ENCODE data around the gene SLC6A12. TPM values are rescaled to one million over a fixed set of nuclear protein-coding genes. Genes with fewer than 3 reads are reported as not detected.

The SLC6A12 gene
- polyA plus RNA-seq, 1 of the 3 experiments (the other 2 are of a cell fraction): 0.02 TPM

GRCh38 chr12:165862-166368, 48.0 kb downstream of the SLC6A12 start:
- ChIA-PET CTCF (interaction anchor here (0.9 to 3.0 kb wide), 5 partner anchors 9 to 54 kb away, joined by 3 to 16 read pairs (median 4); no protein-coding TSS in a partner anchor), POLR2A (no interaction called here)
- Histone ChIP-seq H3K79me2 (ENCODE audit: insufficient read depth) (no peaks in the 10 kb centered on the region), H4K20me1 (ENCODE audit: insufficient read depth) (no peaks in the 10 kb centered on the region), H3K4me1 (ENCODE audit: control insufficient read depth in 1 of 2, insufficient read depth in 2 of 2, low read depth in 1 of 2, low read length in 1 of 2) (peaks cover 0 to 22% of the 10 kb centered on the region in 2 experiments; a peak in 2 of 4 replicates), H2AFZ (ENCODE audit: low read depth) (no peak overlapping the region), H3K9me3 (no peaks in the 10 kb centered on the region), H3K27ac (ENCODE audit: low read depth in 2 of 2, low read length in 1 of 2) (no peak overlapping the region), H3K27me3 (ENCODE audit: insufficient read depth) (no peaks in the 10 kb centered on the region), H3F3A (replicated peaks; ENCODE audit: insufficient read depth) (no peaks in the 10 kb centered on the region), H3K9me2 (no peaks in the 10 kb centered on the region), H3K36me3 (replicated peaks in 1 of 2; ENCODE audit: control insufficient read depth in 1 of 2, insufficient read depth in 2 of 2, low read length in 1 of 2) (no peaks in the 10 kb centered on the region), H3K4me3 (ENCODE audit: low read depth in 2 of 2, low read length in 1 of 2) (no peak overlapping the region), H3K4me2 (no peak overlapping the region), H3K9ac (no peak overlapping the region)
- 70% methylated on average over 9 of the region's 15 CpGs for WGBS (ENCODE audit: low lambda C conversion rate)
- no peak for DNase-seq
- no peak for TF ChIP-seq JUND (IDR thresholded peaks at IDR 0.05)
- no peak for TF ChIP-seq FOXM1 (IDR thresholded peaks at IDR 0.05; ENCODE audit: low read depth)
- no peak for TF ChIP-seq NRF1 (IDR thresholded peaks at IDR 0.05; ENCODE audit: low read depth, low read length)
- no peak for TF ChIP-seq RFX5 (IDR thresholded peaks at IDR 0.05; ENCODE audit: low read length)
- TF ChIP-seq TAF1 (IDR thresholded peaks at IDR 0.05; ENCODE audit: borderline replicate concordance, low read depth, low read length): no peak
- no peak for TF ChIP-seq TCF12 (IDR thresholded peaks at IDR 0.05)
- TF ChIP-seq PBX3 (IDR thresholded peaks at IDR 0.05): no peak
- TF ChIP-seq CHD2 (IDR thresholded peaks at IDR 0.05; ENCODE audit: low read length, partially characterized antibody): no peak

- Histone ChIP-seq H3K27ac (ENCODE audit: low read depth in 2 of 2, low read length in 1 of 2) (no peak overlapping the region), H3K27me3 (ENCODE audit: insufficient read depth) (no peaks in the 10 kb centered on the region), H3K9me2 (no peaks in the 10 kb centered on the region), H4K20me1 (ENCODE audit: insufficient read depth) (no peaks in the 10 kb centered on the region), H2AFZ (ENCODE audit: low read depth) (no peak overlapping the region), H3K9me3 (no peaks in the 10 kb centered on the region), H3K79me2 (ENCODE audit: insufficient read depth) (no peaks in the 10 kb centered on the region), H3K4me2 (no peak overlapping the region), H3F3A (replicated peaks; ENCODE audit: insufficient read depth) (no peaks in the 10 kb centered on the region), H3K36me3 (replicated peaks in 1 of 2; ENCODE audit: control insufficient read depth in 1 of 2, insufficient read depth in 2 of 2, low read length in 1 of 2) (no peaks in the 10 kb centered on the region), H3K4me1 (ENCODE audit: control insufficient read depth in 1 of 2, insufficient read depth in 2 of 2, low read depth in 1 of 2, low read length in 1 of 2) (peaks cover 0 to 22% of the 10 kb centered on the region in 2 experiments; a peak in 2 of 4 replicates), H3K9ac (no peak overlapping the region), H3K4me3 (ENCODE audit: low read depth in 2 of 2, low read length in 1 of 2) (no peak overlapping the region)
- TF ChIP-seq FOXM1 (IDR thresholded peaks at IDR 0.05; ENCODE audit: low read depth) (no peak), JUND (IDR thresholded peaks at IDR 0.05) (no peak), CHD2 (IDR thresholded peaks at IDR 0.05; ENCODE audit: low read length, partially characterized antibody) (no peak), ZBTB33 (IDR thresholded peaks at IDR 0.05; ENCODE audit: borderline replicate concordance, low read depth) (no peak), SMC3 (IDR thresholded peaks at IDR 0.05; ENCODE audit: low read depth, low read length) (no peak), TCF12 (IDR thresholded peaks at IDR 0.05) (no peak), FOSL2 (IDR thresholded peaks at IDR 0.05; ENCODE audit: borderline replicate concordance, low read depth) (no peak), IRF3 (IDR thresholded peaks at IDR 0.05; ENCODE audit: low read depth, low read length) (no peak), REST (IDR thresholded peaks at IDR 0.05; ENCODE audit: low read depth, low read length) (no peak), YY1 (IDR thresholded peaks at IDR 0.05; ENCODE audit: low read depth) (no peak), NFIC (IDR thresholded peaks at IDR 0.05; ENCODE audit: borderline replicate concordance) (no peak), GATA2 (CRISPR knock-in tag; IDR thresholded peaks at IDR 0.05) (no peak), GABPA (IDR thresholded peaks at IDR 0.05; ENCODE audit: low read depth) (no peak), NRF1 (IDR thresholded peaks at IDR 0.05; ENCODE audit: low read depth, low read length) (no peak), MAX (IDR thresholded peaks at IDR 0.05; ENCODE audit: low read depth) (no peak), TEAD4 (IDR thresholded peaks at IDR 0.05; ENCODE audit: borderline replicate concordance, insufficient read depth) (no peak)
- ChIA-PET POLR2A (no interaction called here), CTCF (interaction anchor here (0.9 to 1.6 kb wide), 3 partner anchors 12 to 189 kb away, joined by 3 to 6 read pairs (median 5); no protein-coding TSS in a partner anchor)
- DNase-seq: no peak
- 55% methylated on average over 7 of the region's 7 CpGs for WGBS (ENCODE audit: low lambda C conversion rate)
These were observed 49.8 kb downstream of the SLC6A12 start for GRCh38 chr12:164207-164606.
